Activated T-cell treated with anti-CD3 and anti-CD28 coated beads for 48 hours (primary cell): ENCODE results near the gene SUMO3.

Experiments
- DNase-seq: peaks from one replicate; pipeline ENCODE4 v3.0.0-alpha.2; 2020; ENCODE audit warnings: low read depth

SUMO3 gene

DNA sequence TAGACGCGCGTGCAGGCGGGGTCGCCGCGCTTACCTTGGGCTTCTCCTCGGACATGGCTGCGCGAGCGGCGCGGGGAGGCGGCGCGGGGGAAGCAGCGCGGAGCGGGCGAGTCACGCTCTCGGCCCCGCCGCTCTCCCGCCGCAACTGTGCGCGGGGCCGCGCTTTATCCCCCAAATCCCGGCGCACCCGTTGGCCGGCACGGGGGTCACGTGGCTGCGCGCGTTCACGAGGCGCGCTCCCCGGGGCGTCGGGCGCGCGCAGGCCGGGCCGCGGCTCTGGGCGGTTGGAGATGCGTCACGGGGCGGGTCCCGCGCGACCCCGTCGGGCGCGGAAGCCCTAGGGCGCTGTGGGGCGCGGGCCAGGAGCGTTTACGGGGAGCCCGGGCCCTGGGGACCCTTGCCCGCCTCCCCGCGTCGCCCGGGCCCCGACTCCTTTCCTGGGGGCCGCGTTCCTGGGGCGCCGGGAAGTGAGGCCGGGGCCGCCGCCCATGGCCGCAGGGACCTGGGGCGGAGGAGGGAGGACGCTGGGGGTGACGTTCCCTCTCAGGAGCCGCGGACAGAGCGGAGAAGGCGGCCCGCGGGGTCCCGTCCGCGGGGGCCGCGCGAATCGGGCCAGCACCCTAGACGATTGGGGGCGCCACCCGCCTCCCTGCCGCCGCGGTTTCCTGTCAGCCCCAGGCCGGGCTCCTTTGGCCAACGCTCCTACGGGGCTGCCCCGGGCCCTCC, at the start of gene SUMO3:
Gene SUMO3, minus strand, starts transcription at position 149 of the 726 bp plus-strand sequence. Its CDS starts 94 bp downstream, at position 55.
- DNase-seq, result peak; percentile 91

- no peak for DNase-seq
Observed at GRCh38 chr21:44867464-44867863, 49.6 kb upstream of the SUMO3 start.

DNA sequence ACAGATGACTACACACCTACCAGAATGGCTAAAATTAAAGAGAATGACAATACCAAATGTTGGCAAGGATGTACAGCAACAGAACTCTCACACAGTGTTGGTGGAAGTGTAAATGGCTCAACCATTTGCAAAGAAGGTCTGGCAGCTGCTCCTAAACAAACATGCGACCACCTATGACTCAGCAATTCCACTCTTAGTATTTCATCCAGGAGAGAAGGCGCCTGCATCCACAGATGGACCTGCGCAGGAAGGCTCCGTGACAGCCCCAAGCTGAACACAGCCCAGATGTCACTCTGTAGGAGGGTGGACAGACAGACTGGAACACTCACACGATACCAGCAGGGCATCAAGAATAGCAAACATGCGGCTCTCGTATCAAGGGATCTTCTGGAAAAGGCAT, 48.9 kb upstream of the SUMO3 start:
- DNase-seq, result no peak

DNA sequence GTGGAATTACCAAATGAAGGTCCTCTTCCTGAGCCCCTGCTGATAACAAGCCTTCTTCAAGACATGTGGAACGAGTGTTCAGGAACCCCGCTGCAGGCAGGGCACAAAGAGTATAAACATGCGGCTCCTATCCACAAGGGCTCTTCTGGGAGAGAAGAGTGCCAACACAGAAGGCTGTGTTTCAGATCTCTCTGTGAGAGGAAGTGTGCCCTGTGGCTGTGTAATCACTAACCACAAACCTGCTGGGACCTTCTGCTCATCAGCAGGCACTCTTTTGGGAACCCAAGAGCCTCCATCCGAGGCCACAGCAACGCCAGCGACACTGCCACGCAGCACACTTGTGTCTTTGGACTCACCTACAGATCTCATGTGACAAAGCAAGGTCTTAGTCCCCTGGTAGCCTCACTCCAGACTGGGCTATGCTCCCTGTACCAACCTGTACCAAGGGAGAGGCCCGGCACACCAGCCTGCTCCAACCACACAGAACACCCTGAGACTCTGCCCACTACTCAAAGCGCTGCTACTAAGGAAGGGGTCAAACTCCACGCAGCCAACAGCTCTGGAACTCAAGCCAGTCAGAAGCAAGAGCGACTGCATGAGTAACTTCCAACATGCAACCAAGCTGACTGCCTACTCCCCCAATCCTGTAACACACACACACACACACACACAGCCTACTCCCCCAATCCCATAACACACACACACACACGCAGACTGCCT, 47.9 kb upstream of the SUMO3 start:
- DNase-seq, result no peak

DNA sequence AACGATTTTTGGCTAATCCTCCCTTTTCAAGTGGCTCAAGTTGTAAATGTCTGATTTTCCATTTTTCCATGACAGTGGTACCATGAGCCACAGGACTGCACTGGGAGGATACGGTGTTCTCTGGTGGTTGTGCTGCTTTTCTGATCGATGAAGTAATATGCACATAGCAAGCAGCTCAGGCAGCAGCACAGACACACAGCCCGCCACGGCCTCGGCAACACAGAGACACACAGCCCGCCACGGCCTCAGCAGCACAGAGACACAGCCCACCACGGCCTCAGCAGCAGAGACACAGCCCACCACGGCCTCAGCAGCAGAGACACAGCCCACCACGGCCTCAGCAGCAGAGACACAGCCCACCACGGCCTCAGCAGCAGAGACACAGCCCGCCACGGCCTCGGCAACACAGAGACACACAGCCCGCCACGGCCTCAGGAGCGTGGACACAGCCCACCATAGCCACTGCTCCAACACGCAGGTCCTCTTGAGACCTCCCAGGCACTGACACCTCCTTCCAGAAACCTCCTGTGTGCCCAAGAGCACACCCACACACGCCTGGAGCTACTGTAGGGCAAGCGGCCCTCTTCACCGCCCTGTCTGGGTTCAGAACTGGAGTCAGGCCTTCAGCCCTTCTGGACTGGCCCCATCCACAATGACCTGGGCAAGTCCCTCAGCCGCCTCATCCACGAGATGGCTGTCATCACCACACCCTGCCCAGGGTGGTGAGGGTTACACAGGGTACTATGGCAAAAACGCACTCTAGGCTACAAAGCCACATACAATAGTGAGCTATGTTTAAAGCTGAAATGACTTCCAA, 45.2 kb upstream of the SUMO3 start:
- DNase-seq, result no peak

GRCh38 chr21:44858791-44859190, 40.9 kb upstream of the SUMO3 start:
- DNase-seq, result no peak

DNA sequence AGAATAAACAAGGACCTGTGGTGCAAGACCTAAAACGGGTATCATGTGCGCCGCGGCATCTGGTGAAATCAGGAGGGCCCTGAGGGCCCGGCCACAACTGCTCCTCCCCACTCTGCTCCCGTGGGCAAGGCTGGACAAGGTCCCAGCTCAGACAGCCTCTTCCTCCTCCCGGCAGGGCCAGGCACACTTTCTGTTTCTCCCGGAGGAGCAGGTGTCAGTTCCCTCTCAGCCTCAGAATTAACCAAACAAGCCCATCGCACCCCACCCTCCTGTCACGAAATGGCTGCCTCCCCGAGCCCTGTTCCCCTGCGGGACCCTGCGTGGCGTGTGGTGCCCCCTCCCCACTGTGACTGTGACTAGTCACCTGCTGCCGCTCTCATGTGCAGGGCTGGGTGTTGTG, 40.4 kb upstream of the SUMO3 start:
- no peak for DNase-seq

DNA sequence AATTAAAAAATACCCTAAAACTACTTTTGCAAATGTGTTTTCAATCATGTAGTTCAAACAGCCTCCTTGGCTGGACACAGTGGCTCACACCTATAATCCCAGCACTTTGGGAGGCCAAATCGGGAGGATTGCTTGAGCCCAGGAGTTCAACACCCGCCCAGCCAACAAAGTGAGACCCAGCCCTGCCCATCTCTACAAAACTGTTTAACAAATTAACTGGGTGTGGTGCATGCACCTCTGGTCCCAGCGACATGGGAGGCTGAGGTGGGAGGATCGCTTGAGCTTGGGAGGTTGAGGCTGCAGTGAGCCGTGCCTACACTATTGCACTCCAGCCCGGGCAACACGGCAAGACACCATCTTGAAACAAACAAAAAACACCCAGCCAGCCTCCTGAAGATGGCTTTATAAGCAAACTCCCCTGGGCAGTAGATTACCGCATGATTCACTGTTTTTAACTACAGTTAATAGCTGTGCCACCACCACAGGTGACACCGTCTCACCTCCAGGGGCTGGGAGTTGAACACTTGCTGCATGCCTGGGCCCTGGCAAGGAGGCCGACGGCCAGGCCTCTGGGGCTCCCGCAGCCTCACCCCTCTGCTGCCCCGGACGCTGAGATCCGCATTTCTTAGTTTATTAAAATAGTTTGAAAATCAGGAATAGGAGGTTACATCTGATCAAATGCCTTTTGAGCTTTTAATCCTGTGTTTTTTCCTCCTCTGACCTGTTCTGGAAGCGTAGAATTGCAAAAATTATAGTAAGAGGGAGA, 39.4 kb upstream of the SUMO3 start:
- DNase-seq, result no peak

DNA sequence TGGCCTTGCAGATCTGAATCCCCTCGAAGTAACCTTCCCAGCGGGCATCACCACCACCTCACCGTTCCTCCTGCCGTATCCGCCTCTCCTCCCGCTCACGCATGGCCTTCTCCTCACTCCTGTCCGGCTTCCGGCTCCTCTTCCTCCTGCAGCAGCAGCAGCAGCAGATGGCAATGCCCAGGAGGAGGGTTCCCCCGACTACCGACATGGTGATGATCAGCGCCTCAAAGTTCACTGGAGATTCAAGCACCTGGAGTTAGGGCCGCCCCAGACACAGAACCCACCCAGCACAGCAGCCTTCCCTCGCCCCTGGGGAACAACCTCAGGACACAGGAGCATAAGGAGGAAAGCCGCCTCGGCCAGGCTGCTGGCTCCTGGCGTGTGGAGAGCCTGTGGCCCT, 38.3 kb upstream of the SUMO3 start:
- no peak for DNase-seq

GRCh38 chr21:44855572-44855971, 37.7 kb upstream of the SUMO3 start:
- DNase-seq, result no peak

DNA sequence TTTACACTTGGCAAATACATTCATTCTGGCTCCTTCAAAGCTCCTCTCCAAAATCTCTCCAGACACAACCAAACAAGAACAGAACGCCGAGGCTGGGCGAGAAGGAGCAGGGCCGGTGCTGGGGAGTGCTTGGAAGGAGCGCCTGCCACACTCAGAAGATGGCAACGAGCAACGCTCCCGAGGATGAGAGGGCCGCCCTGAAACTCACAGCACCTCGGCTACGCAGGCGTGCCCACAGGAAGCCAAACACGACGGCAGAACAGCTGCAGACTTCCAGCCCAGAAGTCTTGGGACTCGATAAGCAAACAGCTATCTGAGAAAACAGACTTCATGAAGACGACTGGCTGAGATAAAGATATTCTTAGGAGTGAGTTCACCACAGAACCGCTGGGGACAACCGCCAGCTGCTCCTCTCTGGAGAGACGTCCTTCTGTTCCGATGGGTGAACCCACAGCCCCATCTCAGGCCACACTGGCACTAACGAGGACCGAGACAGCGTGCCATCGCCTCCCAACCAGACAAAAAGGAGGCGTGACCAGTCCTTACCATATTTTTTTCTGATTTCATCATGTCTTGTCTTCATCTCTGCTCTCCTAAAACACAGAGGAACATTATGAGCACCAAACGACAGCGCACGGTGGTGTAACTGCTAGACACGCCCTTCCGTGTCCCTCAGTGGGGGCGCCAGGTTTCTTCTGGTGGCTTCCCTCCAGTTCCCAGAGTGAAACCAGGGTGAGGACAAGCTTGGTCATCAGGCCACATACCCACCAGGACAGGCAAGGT, 37.0 kb upstream of the SUMO3 start:
- no peak for DNase-seq

DNA sequence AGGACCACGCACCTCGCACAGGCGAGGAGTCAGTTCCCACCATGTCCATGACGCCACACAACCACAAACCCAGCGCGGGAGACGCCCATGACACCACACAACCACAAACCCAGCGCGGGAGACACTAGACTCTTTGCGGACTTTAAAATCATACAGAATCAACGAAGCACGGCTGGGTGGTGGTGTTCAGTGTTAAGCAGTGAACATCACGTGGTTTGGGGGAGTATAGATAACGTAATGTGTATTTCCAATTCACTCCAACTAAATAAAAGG, 36.5 kb upstream of the SUMO3 start:
- no peak for DNase-seq

GRCh38 chr21:44853601-44854390, 35.9 kb upstream of the SUMO3 start:
- no peak for DNase-seq

- DNase-seq, result no peak
Observed at GRCh38 chr21:44850905-44851657, 33.2 kb upstream of the SUMO3 start.

- DNase-seq, result no peak
Observed at GRCh38 chr21:44850208-44850800, 32.4 kb upstream of the SUMO3 start.

DNA sequence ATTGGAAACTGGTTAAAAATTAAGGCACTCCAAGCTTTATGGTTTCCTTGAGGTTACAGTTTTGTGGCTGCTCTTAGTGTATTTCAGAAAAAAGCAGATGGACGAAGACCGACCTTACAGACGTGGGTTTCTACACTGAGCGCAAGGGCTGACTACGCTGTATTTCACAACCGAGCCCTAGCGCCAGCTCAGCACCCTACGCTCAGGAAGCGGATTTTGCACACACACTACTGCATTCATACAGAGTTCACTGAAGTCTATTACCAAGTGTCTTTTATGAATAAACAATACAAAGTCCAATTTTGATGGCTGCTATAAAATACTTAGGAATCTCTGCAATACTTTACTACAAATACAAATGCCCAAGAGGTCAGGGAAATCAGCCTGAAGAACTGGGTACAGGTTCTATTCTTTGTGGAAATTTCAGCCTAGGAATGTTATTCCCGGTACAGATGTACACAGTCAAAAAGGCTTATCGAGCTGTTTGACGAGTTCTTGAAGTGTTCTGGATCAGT, 31.8 kb upstream of the SUMO3 start:
- no peak for DNase-seq

DNA sequence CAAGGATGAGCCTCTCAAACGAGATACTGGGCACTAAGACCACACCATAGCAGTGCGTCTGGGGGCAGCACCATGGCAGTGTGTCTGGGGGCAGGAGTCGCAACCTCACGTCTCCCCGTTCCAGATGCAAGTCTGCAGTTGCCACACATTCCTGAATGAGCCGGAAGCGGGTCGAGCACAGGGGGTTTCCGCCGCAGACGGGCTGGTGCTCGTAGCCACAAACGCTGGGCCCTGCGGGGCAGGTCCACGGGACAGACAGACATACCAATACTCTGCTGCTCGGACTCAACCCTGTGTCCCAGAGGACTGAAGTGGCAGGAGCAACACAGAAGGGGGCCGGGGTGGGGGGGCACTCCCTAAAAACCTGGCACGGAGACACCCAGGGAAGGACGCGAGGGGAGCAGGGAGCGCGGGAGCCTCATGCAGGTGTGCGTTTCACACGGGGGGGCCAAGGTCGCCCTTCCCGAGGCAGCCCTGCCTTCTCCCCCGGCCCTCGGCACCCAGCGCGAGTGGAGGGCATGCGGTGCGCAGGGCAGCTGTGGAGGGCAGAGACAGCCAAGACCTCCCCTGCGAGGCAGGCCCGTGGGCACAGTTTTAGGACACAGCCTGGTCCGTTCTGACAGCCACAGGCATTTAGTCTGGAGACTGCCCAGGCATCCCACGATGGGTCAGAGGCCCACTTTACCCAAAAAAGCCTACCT, 31.1 kb upstream of the SUMO3 start:
- DNase-seq, result no peak

- DNase-seq, result no peak
Observed at GRCh38 chr21:44847261-44848056, 29.6 kb upstream of the SUMO3 start.
